ENCODE data around the gene SLC6A5.

- TF ChIP-seq CTCF (IDR thresholded peaks at IDR 0.05; ENCODE audit: low read length), result no peak
- TF ChIP-seq EZH2 (optimal IDR thresholded peaks at IDR 0.05; ENCODE audit: low read depth, low read length), result no peak
- no peak for TF ChIP-seq EZH2phosphoT487 (IDR thresholded peaks at IDR 0.05; ENCODE audit: low read length)
Observed at GRCh38 chr11:20592741-20593140, 6.7 kb upstream of the SLC6A5 start.
